Erythroblast (primary cell): ENCODE measurements around the gene ANKRD39.

Experiments
- GATA1 ChIP-seq: IDR thresholded peaks from 2 replicates; pipeline ENCODE4 v1.6.1; 2011; ENCODE audit warnings: low read depth, mild to moderate bottlenecking, control low read depth, low read length, moderate library complexity
- POLR2A ChIP-seq: IDR thresholded peaks from 2 replicates; pipeline ENCODE4 v1.6.1; 2011; ENCODE audit warnings: mild to moderate bottlenecking, low read length

- TF ChIP-seq POLR2A (no peak), GATA1 (no peak)
Measured at GRCh38 chr2:96811917-96812316, 45.9 kb downstream of the ANKRD39 start.
